ENCODE results near the gene TMEM220.
A peak's percentile ranks its signal among the peaks of the same experiment; 100 is the strongest.
"Not testable (repeated sequence)": the region's sequence is repeated elsewhere in the genome, so short reads cannot be mapped to it uniquely, and the experiment has no call there.

TMEM220 gene

GRCh38 chr17:10728331-10728892 lies 1.4 kb downstream of the TMEM220 start:
- DNase-seq (ENCODE audit: low read depth): no peak

DNA sequence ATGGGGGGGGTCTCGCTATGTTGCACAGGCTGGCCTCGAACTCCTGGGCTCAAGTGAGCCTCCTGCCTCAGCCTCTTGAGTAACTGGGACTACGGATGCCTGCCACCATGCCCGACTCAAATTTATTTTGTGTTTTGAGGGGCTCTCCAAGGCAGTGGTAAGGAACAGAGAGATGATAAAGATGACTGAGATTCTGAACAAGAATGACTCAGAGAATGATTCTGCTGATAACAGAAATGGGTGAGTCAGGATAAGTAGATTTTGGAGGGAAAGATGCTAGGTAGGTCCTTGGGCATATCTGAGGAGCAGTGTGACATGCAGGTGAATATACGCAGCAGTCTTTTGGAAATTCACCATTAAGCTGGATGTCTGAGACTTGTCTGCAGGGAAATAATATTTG lies 2.6 kb downstream of the TMEM220 start:
- DNase-seq (ENCODE audit: low read depth): no peak

- DNase-seq (ENCODE audit: low read depth): no peak
Measured at GRCh38 chr17:10726196-10726595, 3.6 kb downstream of the TMEM220 start.

DNA sequence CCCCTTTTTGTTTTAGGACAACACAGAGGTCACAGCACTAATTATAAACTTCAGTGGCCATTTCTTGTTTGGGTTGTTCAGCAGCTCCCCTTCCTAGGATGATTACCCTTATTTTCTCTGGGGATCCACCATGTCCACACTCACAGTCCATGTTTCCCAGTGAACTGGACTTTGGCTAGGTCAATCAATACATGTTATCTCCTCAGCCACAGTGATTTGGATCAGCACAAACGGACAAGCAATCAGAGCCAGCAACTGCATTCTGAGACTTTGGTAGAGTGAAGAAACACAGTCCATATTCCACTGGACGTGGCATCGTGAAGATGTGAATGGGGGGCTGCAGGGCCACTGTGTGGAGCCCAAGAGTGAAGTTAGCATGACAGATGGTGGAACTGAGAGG lies 4.6 kb downstream of the TMEM220 start:
- DNase-seq (ENCODE audit: low read depth): no peak

DNA sequence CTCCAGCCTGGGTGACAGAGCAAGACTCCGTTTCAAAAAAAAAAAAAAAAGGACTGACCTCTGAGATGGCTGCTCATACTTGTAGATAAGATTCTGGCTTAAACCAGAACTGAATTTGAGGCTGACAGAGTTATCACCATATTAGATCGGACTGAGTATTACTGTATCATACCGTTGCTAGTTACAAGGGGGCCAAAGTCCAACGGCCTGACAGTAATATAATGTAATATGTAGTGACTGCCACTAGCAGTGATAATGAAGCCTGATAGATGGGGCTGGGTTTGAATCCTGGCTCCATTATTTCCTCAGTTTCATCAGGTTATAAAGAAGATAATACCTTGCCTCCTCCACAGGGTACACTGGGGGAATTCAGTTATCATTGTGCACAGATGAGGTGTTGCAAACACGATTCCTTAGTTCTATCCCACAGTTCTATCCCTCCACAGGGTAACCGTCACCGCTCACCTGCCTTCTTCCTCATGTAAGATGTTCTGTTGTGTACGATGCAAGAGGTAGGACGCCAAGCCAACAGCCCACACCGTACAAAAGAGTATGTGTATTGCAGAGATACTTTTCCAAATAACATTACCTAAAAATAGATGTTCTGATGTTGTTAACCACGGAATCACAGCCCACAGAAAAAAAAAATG lies 5.2 kb downstream of the TMEM220 start:
- no peak for DNase-seq (ENCODE audit: low read depth)

GRCh38 chr17:10718547-10718946 lies 11.3 kb downstream of the TMEM220 start:
- DNase-seq (ENCODE audit: low read depth): no peak

GRCh38 chr17:10716218-10716617 lies 13.6 kb downstream of the TMEM220 start:
- no peak for DNase-seq (ENCODE audit: low read depth)

DNA sequence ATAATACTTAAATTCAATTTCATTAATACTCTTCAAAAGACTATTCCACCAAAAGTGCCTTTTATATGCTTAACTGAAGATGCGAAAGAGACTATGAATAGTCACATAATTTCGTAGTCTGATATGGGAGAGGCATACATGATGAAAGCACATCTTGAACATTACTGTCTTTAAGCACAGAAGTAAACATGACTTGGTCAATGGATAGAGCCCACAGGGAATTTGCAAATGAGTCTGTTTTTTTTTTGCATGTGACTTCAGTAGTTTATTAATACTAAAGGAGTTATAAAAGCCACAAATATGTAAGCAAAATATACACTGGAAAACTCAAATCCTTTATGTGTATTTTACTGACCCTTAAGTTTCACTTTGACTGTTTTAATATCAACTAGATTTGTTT lies 16.5 kb downstream of the TMEM220 start:
- DNase-seq (ENCODE audit: low read depth): peak; percentile 74

DNA sequence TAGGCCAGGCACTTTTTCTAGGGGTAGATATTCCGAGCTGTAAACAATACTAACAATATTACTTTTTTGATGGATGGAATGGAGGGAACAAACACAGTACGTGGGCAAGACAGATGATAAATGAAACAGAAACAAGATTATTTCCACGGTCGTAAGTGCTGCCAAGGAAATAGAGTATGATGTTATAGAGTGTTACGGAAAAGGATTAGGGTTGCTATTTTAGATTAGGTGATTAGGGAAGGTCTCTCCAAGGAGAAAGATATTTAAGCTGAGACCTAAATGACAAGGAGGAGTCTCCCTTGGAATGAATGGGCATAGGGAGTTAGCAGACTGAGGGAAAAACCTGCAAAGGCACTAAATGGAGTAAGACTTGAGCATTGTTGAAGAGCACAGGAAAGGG lies 24.1 kb downstream of the TMEM220 start:
- no peak for DNase-seq (ENCODE audit: low read depth)

GRCh38 chr17:10702574-10702973 lies 27.2 kb downstream of the TMEM220 start:
- DNase-seq (ENCODE audit: low read depth): peak; percentile 12

GRCh38 chr17:10699856-10700255 lies 30.0 kb downstream of the TMEM220 start:
- peak; percentile 1 for DNase-seq (ENCODE audit: low read depth)

- DNase-seq (ENCODE audit: low read depth): peak; percentile 28
Measured at GRCh38 chr17:10698096-10698818, 31.6 kb downstream of the TMEM220 start.

DNA sequence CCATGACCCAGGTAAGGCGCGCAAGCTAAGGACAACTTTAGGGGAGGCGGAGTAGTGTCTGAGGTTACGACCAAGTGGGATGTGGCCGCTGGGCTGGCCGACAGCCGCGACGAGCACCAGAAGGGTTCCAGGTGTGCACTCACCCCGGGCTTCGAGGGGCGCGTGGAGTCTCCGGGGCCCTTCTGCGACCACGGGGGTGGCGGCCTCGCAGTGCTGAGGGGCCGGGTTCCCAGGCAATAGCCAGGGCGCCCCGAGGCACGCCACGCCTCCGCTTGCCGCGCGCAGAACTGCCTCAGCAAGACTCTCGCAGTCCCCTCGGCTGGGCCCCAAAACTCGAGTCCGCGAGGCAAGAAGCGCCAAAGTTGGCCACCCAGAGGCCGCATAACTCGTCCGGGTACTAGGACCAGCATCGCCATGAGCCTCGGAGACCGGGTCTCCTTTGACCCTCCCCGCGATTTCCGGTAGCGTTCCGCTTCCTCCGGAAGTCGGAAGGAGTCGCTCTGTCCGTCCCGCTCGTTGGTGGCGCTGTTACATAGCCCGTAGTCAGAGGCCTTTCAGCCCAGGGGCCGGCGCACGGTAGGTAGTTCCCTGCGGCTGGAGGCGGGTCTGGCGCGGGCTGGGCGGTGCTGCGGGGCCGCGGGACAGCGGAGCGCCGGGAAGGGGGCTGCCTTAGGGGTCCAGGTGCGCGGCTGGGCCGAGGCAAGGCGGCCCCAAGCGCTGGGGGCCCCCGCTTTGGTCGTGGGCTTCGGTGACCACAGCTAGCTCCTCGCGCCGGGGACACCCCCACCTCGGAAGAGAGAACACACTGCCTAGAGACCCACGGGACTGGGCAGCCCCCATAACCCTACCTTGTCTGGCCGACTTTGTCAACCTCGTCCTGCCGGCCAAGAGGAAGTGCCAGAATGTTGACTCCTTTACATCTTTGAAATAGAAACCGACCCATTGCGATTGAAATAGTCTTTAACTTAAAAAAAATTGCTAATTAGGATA lies 32.4 kb downstream of the TMEM220 start, which contains the start of the genes ADPRM and SCO1:
TSS of gene ADPRM (plus strand) at position 503 of the 990 bp plus-strand sequence. CDS start 7,333 bp downstream, outside the sequence.
TSS of gene SCO1 (minus strand) at position 442 of the 990 bp plus-strand sequence. CDS start at position 416, 26 bp downstream.
- peak; percentile 92 for DNase-seq (ENCODE audit: low read depth)

- DNase-seq (ENCODE audit: low read depth): not testable (repeated sequence)
Measured at GRCh38 chr17:10695875-10696407, 33.9 kb downstream of the TMEM220 start.

GRCh38 chr17:10687499-10687898 lies 42.3 kb downstream of the TMEM220 start:
- no peak for DNase-seq (ENCODE audit: low read depth)

DNA sequence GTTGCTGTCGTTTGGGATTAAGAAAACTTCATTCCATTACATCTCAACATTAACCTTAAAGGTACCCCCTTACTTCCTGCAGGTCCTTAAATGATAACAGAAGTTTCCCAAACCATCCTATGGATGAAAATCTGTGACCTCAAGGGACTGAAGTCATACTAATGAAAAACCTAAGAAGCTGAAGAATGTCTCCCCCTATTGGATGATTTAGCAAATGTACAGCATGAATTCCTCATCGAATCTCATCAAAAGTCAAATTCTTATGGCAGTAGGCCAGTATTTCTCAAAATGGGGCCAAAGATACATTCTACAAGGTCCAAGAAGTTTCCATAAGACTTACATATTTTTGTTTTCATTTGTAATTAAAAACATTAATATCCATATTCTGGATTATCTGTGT lies 46.0 kb downstream of the TMEM220 start:
- DNase-seq (ENCODE audit: low read depth): peak; percentile 48

DNA sequence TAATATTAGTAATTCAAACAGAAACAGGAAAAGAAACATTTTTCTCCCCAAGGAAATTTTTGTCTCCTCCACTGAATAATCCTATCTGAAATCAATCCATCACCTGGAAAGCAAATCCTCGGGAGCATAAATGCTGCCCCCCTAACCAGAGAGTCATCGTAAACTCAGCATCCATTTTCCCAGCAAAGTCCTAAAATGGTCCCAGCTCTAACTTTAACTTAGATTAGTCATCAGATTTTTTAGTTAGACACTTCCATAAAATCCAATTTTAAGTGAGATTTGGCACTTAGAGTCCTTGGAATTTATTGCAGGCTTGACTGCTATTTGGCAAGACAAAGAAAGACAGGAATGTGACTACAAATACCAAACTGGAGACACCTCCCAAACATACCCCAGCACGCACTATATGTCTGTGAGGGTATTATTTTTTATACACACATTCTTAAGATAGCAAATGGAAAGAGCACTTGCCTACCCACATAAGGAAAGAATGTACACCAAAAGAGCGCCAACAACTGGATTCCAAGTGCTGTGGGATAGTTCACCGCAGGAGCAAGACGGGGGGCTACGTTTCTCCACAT lies 47.9 kb downstream of the TMEM220 start:
- no peak for DNase-seq (ENCODE audit: low read depth)

DNA sequence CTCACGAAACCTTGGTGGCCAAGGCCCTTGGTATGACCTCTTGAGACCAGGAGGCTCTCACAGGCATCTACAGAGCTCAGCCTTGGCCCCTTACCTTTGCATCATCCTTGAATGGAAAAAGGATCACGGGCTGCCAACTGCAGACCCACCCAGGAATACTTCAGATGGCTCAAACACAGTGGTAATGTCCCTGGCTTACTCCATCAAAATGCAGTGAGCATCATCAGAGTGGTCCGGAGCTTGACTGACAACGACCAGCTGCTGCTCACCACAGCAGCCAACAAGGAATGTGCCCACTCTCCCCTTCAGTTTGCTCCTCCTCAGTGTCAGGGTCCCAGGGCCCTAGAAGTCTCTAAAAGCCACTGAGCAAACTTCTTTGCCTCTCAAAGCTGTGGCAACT lies 55.1 kb downstream of the TMEM220 start:
- no peak for DNase-seq (ENCODE audit: low read depth)

DNA sequence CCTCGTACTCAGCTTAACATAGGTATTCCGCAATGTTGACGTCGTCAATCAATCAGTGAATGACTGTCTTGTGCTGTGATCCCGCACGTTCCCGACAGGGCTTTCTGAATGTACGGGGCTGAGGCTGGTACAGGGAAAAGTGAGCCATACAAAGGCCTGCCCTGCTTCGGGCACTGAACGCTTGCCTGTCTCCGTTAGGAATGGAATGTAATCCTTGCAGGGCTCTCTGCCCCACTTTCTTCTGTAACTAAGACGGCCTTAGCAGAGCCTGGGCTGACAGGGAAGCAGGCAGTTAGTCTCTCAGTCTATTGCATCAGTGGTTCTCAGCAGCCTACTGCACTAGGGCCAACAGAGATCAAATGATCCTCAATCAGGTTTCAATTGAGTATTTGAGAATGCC lies 56.5 kb downstream of the TMEM220 start:
- no peak for DNase-seq (ENCODE audit: low read depth)

DNA sequence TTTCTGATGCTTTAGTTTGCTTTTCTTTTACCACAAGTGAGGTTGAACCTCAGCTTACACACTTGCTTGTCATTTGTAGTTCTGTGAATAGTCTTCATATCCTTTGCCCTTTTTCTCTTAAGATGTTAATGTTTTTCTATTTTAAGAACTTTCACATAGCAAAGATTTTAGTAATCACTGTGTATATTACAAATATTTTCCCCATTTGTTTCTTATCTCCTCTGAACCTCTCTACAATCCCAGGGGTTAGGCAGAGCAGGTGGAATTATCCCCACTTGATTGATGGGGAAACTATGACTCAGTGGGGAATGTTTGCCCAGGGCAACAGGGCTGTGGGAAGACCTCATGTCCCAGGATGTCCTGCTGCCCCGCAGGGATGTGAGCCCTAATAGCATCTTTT lies 61.0 kb downstream of the TMEM220 start:
- peak; percentile 30 for DNase-seq (ENCODE audit: low read depth)

- peak; percentile 77 for DNase-seq (ENCODE audit: low read depth)
Measured at GRCh38 chr17:10666906-10667305, 62.9 kb downstream of the TMEM220 start.

Measured in fibroblast of gingiva (primary cell).